Panc1 (cell line): ENCODE data around the gene LDLR.

ENCODE experiments used
- POLR2AphosphoS5 ChIP-seq: IDR thresholded peaks from 2 replicates; pipeline ENCODE4 v1.6.1; 2012; ENCODE audit warnings: mild to moderate bottlenecking, low read depth, low read length, moderate library complexity
- TF ChIP-seq, protein P1 (sequence below): fragments of 450-650 bp; IDR thresholded peaks from 2 replicates; pipeline ENCODE4 v1.5.1; 2017; ENCODE audit warnings: mild to moderate bottlenecking

DNA sequence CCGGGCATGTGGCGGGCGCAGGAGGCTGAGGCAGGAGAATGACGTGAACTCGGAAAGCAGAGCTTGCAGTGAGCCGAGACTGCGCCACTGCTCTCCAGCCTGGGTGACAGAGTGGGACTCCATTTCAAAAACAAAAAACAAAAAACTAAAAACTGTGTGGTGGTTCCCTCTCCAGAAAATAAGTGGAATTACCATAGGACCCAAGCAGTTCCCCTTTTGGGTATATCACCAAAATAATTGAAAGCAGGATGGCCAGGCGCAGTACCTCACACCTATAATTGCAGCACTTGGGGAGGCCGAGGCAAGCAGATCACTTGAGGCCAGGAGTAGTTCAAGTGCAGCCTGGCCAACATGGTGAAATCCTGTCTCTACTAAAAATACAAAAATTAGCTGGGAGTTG lies 15.7 kb upstream of the LDLR start:
- no peak for TF ChIP-seq POLR2AphosphoS5
- TF ChIP-seq, protein P1, sequence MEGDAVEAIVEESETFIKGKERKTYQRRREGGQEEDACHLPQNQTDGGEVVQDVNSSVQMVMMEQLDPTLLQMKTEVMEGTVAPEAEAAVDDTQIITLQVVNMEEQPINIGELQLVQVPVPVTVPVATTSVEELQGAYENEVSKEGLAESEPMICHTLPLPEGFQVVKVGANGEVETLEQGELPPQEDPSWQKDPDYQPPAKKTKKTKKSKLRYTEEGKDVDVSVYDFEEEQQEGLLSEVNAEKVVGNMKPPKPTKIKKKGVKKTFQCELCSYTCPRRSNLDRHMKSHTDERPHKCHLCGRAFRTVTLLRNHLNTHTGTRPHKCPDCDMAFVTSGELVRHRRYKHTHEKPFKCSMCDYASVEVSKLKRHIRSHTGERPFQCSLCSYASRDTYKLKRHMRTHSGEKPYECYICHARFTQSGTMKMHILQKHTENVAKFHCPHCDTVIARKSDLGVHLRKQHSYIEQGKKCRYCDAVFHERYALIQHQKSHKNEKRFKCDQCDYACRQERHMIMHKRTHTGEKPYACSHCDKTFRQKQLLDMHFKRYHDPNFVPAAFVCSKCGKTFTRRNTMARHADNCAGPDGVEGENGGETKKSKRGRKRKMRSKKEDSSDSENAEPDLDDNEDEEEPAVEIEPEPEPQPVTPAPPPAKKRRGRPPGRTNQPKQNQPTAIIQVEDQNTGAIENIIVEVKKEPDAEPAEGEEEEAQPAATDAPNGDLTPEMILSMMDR, result no peak
